Ovary (tissue), 3 donors: ENCODE measurements around the gene OR2F2.

ENCODE experiments used
- CTCF ChIP-seq, 3 donors: fragments of 450-650 bp in 2 of 3; fragments of 200-600 bp in 1 of 3; IDR thresholded peaks; one replicate each; pipeline versions ENCODE4 v1.5.1 to v1.8.0; 2016 to 2022; ENCODE audit warnings: antibody characterized with exemption in 3 of 3, mild to moderate bottlenecking in 1 of 3
- EP300 ChIP-seq: sonication (generic); formaldehyde crosslinking; IDR thresholded peaks from one replicate; pipeline ENCODE4 v1.6.1; 2017; ENCODE audit warnings: antibody characterized with exemption
- donor health status: DM: no; HTN: no; CAD: no.

- TF ChIP-seq EP300, result no peak
- TF ChIP-seq CTCF (IDR thresholded peaks at IDR 0.05), result no peak
Measured at GRCh38 chr7:143906895-143907294, 28.1 kb upstream of the OR2F2 start.
